Measurements from ENCODE around the gene KLF15. TPM values are rescaled to one million over a fixed set of nuclear protein-coding genes. Genes with fewer than 3 reads are reported as not detected.

The KLF15 gene
- total RNA-seq, 1 donor from 2014 or later, result 25.3 TPM

GRCh38 chr3:126308394-126309125 is 48.6 kb downstream of the KLF15 start:
- Histone ChIP-seq H3K36me3 (no peaks in the 10 kb centered on the region), H3K4me3 (no peak overlapping the region), H3K27ac (no peak overlapping the region), H3K4me1 (no peaks in the 10 kb centered on the region), H3K9me3 (no peaks in the 10 kb centered on the region), H3K27me3 (no peaks in the 10 kb centered on the region)
- TF ChIP-seq CTCF (IDR thresholded peaks at IDR 0.05) (no peak), POLR2AphosphoS5 (IDR thresholded peaks at IDR 0.05; ENCODE audit: insufficient read depth in 1 of 2, low read depth in 1 of 2) (no peak), POLR2A (IDR thresholded peaks at IDR 0.05) (no peak)
- intact Hi-C loops (cut with DNase I), result no loop called here
- peak in 1 of 2 donors; percentile 60 for DNase-seq (ENCODE audit: extremely low spot score in 2 of 2)

- DNase-seq (ENCODE audit: extremely low spot score in 2 of 2), result peak in 1 of 2 donors; percentile 58
- intact Hi-C loops (cut with DNase I), result no loop called here
- H3K27me3 ChIP-seq, result no peaks in the 10 kb centered on the region
- H3K36me3 ChIP-seq, result no peaks in the 10 kb centered on the region
- H3K4me1 ChIP-seq, result no peaks in the 10 kb centered on the region
- H3K4me3 ChIP-seq, result no peak overlapping the region
- H3K27ac ChIP-seq, result no peak overlapping the region
- no peaks in the 10 kb centered on the region for H3K9me3 ChIP-seq
- TF ChIP-seq POLR2AphosphoS5 (IDR thresholded peaks at IDR 0.05; ENCODE audit: insufficient read depth in 1 of 2, low read depth in 1 of 2) (no peak), POLR2A (IDR thresholded peaks at IDR 0.05) (no peak), CTCF (IDR thresholded peaks at IDR 0.05) (no peak)
Measured at GRCh38 chr3:126307591-126308393, 49.4 kb downstream of the KLF15 start.

GRCh38 chr3:126306888-126307482 is 50.2 kb downstream of the KLF15 start:
- peak in 1 of 2 donors; percentile 82 for DNase-seq (ENCODE audit: extremely low spot score in 2 of 2)
- H3K4me1 ChIP-seq, result no peaks in the 10 kb centered on the region

GRCh38 chr3:126306397-126306796 is 50.8 kb downstream of the KLF15 start:
- H3K27me3 ChIP-seq, result no peaks in the 10 kb centered on the region
- intact Hi-C loops (cut with DNase I), result no loop called here
- no peak for TF ChIP-seq CTCF (IDR thresholded peaks at IDR 0.05)
- no peak for TF ChIP-seq POLR2AphosphoS5 (IDR thresholded peaks at IDR 0.05; ENCODE audit: insufficient read depth in 1 of 2, low read depth in 1 of 2)
- TF ChIP-seq POLR2A (IDR thresholded peaks at IDR 0.05), result no peak
- H3K9me3 ChIP-seq, result no peaks in the 10 kb centered on the region
- H3K4me1 ChIP-seq, result no peaks in the 10 kb centered on the region
- H3K36me3 ChIP-seq, result no peaks in the 10 kb centered on the region
- DNase-seq (ENCODE audit: extremely low spot score in 2 of 2), result no peak
- no peak overlapping the region for H3K27ac ChIP-seq
- H3K4me3 ChIP-seq, result no peak overlapping the region

More at GRCh38 chr3:126306888-126307482, 50.2 kb downstream of the KLF15 start:
- Histone ChIP-seq H3K36me3 (no peaks in the 10 kb centered on the region), H3K27ac (no peak overlapping the region), H3K9me3 (no peaks in the 10 kb centered on the region), H3K4me3 (no peak overlapping the region), H3K27me3 (no peaks in the 10 kb centered on the region)
- TF ChIP-seq POLR2AphosphoS5 (IDR thresholded peaks at IDR 0.05; ENCODE audit: insufficient read depth in 1 of 2, low read depth in 1 of 2), result no peak
- no peak for TF ChIP-seq POLR2A (IDR thresholded peaks at IDR 0.05)
- no peak for TF ChIP-seq CTCF (IDR thresholded peaks at IDR 0.05)
- intact Hi-C loops (cut with DNase I), result no loop called here

All from vagina (tissue), 2 donors.